Transverse colon (tissue), 4 donors: ENCODE measurements around the gene SLIRP.

ENCODE experiments used
- CTCF ChIP-seq, 5 experiments: fragments of 200-600 bp in 3 of 5; fragments of 450-650 bp in 2 of 5; sonication (generic) in 3 of 5; IDR thresholded peaks; 1 replicate in 2 of 5; 2 replicates in 3 of 5; pipeline ENCODE4 v1.5.1; 2016 to 2017; ENCODE audit warnings: antibody characterized with exemption in 5 of 5, inconsistent platforms in 3 of 5, mild to moderate bottlenecking in 2 of 5, moderate library complexity in 1 of 5
- POLR2AphosphoS5 ChIP-seq, 3 donors: sonication (generic); formaldehyde crosslinking; IDR thresholded peaks; one replicate each; pipeline ENCODE4 v1.6.1; 2016; ENCODE audit warnings: antibody characterized with exemption in 3 of 3

DNA sequence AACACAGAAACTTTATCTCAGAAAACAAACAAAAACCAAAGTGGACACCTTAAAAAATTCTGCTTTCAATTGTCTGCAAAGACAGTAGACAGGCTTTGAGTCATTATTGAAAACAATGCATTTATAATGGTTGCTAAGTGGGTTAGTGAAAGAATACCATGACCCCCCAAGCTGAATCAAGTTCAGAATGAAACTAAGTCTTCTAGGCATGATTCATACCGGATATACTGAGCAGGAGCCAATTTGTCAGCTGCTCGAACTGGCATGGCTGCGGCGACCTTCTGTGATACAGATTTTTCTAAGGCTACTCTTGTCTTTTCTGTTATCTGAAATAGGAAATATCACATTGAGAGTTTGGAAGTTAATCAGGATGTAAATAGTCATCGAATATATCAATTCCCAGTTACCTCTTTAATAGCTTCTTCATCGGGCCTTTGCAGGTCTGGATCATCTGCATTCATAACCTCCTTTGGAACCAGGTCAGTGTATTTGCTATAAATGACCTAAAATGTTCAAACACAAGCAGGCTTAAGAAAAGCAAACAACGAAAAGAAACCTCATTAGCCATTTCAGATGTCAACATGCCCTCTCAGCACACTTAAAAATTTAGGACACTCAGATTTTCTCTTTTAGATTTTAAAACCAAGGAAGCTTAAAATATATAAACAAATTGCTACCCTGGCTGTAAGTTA is 30.8 kb downstream of the SLIRP start:
- TF ChIP-seq POLR2AphosphoS5 (IDR thresholded peaks at IDR 0.05) (no peak), CTCF (IDR thresholded peaks at IDR 0.05) (no peak)
